ENCODE results near the gene SCAMP5.

DNA sequence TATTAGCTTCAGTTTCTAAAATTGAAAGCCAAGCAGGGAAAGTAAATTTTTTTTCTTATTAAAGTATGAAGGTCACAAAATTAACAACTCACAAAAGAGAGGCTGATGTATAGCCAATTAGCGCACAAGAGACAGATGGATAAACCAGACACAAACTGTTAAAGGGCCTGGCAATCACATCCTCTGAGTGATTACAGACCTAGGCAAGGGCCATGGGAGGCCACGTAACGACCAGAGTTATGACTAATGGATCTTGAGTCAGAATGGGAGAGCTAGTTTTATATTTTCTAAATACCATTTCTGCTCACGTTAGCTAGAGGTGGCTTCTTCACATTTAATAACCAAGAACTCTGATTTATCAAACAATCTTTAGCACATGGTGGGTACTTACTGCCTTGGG, 17.8 kb upstream of the SCAMP5 start:
- TF ChIP-seq, protein P1, sequence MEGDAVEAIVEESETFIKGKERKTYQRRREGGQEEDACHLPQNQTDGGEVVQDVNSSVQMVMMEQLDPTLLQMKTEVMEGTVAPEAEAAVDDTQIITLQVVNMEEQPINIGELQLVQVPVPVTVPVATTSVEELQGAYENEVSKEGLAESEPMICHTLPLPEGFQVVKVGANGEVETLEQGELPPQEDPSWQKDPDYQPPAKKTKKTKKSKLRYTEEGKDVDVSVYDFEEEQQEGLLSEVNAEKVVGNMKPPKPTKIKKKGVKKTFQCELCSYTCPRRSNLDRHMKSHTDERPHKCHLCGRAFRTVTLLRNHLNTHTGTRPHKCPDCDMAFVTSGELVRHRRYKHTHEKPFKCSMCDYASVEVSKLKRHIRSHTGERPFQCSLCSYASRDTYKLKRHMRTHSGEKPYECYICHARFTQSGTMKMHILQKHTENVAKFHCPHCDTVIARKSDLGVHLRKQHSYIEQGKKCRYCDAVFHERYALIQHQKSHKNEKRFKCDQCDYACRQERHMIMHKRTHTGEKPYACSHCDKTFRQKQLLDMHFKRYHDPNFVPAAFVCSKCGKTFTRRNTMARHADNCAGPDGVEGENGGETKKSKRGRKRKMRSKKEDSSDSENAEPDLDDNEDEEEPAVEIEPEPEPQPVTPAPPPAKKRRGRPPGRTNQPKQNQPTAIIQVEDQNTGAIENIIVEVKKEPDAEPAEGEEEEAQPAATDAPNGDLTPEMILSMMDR (IDR thresholded peaks at IDR 0.05), result no peak
- TF ChIP-seq EZH2 (IDR thresholded peaks at IDR 0.05) (no peak), EZH2phosphoT487 (IDR thresholded peaks at IDR 0.05) (no peak)
